HEK293 (cell line): Measurements from ENCODE around the gene MYLK4.

Experiments
- BCL11A ChIP-seq: fragments of 450-650 bp; formaldehyde crosslinking; IDR thresholded peaks from 2 replicates; pipeline ENCODE4 v1.5.1; 2016; ENCODE audit warnings: low read depth, missing biosample characterization, missing genetic modification characterization
- CTCF ChIP-seq: fragments of 450-650 bp; formaldehyde crosslinking; IDR thresholded peaks from 2 replicates; pipeline ENCODE4 v1.5.1; 2016; ENCODE audit warnings: missing biosample characterization, missing genetic modification characterization
- KLF1 ChIP-seq: fragments of 450-650 bp; formaldehyde crosslinking; IDR thresholded peaks from 2 replicates; pipeline ENCODE4 v1.5.1; 2016; ENCODE audit warnings: missing biosample characterization, missing genetic modification characterization
- KLF16 ChIP-seq: fragments of 450-650 bp; formaldehyde crosslinking; IDR thresholded peaks from 2 replicates; pipeline ENCODE4 v1.5.1; 2017; ENCODE audit warnings: missing biosample characterization, missing genetic modification characterization
- YY1 ChIP-seq: fragments of 450-650 bp; formaldehyde crosslinking; IDR thresholded peaks from 2 replicates; pipeline ENCODE4 v1.5.1; 2018; ENCODE audit warnings: missing biosample characterization, missing genetic modification characterization
- ZBTB44 ChIP-seq: fragments of 450-650 bp; IDR thresholded peaks from 2 replicates; pipeline ENCODE4 v1.5.1; 2018; ENCODE audit warnings: missing biosample characterization, mild to moderate bottlenecking, missing genetic modification characterization
- ZNF148 ChIP-seq: fragments of 450-650 bp; formaldehyde crosslinking; IDR thresholded peaks from 2 replicates; pipeline ENCODE4 v1.5.0; 2017; ENCODE audit warnings: missing biosample characterization, missing genetic modification characterization, borderline replicate concordance
- ZNF16 ChIP-seq: fragments of 450-650 bp; formaldehyde crosslinking; IDR thresholded peaks from 2 replicates; pipeline ENCODE4 v1.5.1; 2016; ENCODE audit warnings: low read depth, missing biosample characterization, missing genetic modification characterization
- ZNF394 ChIP-seq: fragments of 450-650 bp; formaldehyde crosslinking; IDR thresholded peaks from 2 replicates; pipeline ENCODE4 v1.5.1; 2016; ENCODE audit warnings: missing biosample characterization, missing genetic modification characterization, mild to moderate bottlenecking, moderate library complexity, borderline replicate concordance
- ZNF785 ChIP-seq: fragments of 450-650 bp; formaldehyde crosslinking; IDR thresholded peaks from 2 replicates; pipeline ENCODE4 v1.5.1; 2016; ENCODE audit warnings: missing biosample characterization, missing genetic modification characterization
- TF ChIP-seq, protein P1 (sequence below): fragments of 450-650 bp; formaldehyde crosslinking; IDR thresholded peaks from 2 replicates; pipeline ENCODE4 v1.5.1; 2016; ENCODE audit warnings: missing biosample characterization, missing genetic modification characterization

- TF ChIP-seq CTCF (tag by site-specific recombination) (no peak), ZNF394 (tag by site-specific recombination) (no peak), YY1 (no peak), ZNF785 (tag by site-specific recombination) (no peak), ZNF148 (no peak), BCL11A (tag by site-specific recombination) (no peak), KLF1 (tag by site-specific recombination) (no peak), ZBTB44 (tag by site-specific recombination) (no peak), KLF16 (tag by site-specific recombination) (no peak), ZNF16 (tag by site-specific recombination) (no peak)
- TF ChIP-seq, protein P1, sequence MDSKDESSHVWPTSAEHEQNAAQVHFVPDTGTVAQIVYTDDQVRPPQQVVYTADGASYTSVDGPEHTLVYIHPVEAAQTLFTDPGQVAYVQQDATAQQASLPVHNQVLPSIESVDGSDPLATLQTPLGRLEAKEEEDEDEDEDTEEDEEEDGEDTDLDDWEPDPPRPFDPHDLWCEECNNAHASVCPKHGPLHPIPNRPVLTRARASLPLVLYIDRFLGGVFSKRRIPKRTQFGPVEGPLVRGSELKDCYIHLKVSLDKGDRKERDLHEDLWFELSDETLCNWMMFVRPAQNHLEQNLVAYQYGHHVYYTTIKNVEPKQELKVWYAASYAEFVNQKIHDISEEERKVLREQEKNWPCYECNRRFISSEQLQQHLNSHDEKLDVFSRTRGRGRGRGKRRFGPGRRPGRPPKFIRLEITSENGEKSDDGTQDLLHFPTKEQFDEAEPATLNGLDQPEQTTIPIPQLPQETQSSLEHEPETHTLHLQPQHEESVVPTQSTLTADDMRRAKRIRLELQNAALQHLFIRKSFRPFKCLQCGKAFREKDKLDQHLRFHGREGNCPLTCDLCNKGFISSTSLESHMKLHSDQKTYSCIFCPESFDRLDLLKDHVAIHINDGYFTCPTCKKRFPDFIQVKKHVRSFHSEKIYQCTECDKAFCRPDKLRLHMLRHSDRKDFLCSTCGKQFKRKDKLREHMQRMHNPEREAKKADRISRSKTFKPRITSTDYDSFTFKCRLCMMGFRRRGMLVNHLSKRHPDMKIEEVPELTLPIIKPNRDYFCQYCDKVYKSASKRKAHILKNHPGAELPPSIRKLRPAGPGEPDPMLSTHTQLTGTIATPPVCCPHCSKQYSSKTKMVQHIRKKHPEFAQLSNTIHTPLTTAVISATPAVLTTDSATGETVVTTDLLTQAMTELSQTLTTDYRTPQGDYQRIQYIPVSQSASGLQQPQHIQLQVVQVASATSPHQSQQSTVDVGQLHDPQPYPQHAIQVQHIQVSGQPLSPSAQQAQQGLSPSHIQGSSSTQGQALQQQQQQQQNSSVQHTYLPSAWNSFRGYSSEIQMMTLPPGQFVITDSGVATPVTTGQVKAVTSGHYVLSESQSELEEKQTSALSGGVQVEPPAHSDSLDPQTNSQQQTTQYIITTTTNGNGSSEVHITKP (tag by site-specific recombination) = no peak
These were observed 20.2 kb downstream of the MYLK4 start for GRCh38 chr6:2730353-2731107.
